Astrocyte (in vitro differentiated cells and primary cell): ENCODE data around the gene PRPSAP1. TPM values are rescaled to one million over a fixed set of nuclear protein-coding genes. Genes with fewer than 3 reads are reported as not detected.

Experiments
- DNase-seq: peaks from one replicate; pipeline ENCODE4 v3.0.0-alpha.2; 2010; ENCODE audit warnings: low read depth
- FAIRE-seq: peaks from 2 replicates; lab custom pipeline; 2011; peaks lifted over from hg19 to GRCh38; lab: Jason Lieb, UNC
- H2AFZ ChIP-seq: 2 replicates; pipeline ENCODE4 v1.6.0; 2012; ENCODE audit warnings: low read depth, low read length, inconsistent platforms
- H3K27ac ChIP-seq: 2 replicates; pipeline ENCODE4 v1.5.1; 2011; ENCODE audit warnings: low read depth, low read length, inconsistent platforms
- H3K27me3 ChIP-seq: 2 replicates; pipeline ENCODE4 v1.6.0; 2011; ENCODE audit warnings: low read length, inconsistent platforms; ENCODE audit not compliant: insufficient read depth
- H3K36me3 ChIP-seq: 2 replicates; pipeline ENCODE4 v1.5.1; 2011; ENCODE audit warnings: low read length, inconsistent platforms; ENCODE audit not compliant: insufficient read depth
- H3K4me1 ChIP-seq: 2 replicates; pipeline ENCODE4 v1.5.1; 2011; ENCODE audit warnings: low read length, inconsistent platforms; ENCODE audit not compliant: insufficient read depth
- H3K4me2 ChIP-seq: 2 replicates; pipeline ENCODE4 v1.6.0; 2012; ENCODE audit warnings: low read length, inconsistent platforms
- H3K4me3 ChIP-seq: 2 replicates; pipeline ENCODE4 v1.5.1; 2011; ENCODE audit warnings: low read depth, mild to moderate bottlenecking, low read length, inconsistent platforms; ENCODE audit not compliant: insufficient read depth
- H3K79me2 ChIP-seq: 2 replicates; pipeline ENCODE4 v1.6.0; 2012; ENCODE audit warnings: mild to moderate bottlenecking, low read length, inconsistent platforms; ENCODE audit not compliant: insufficient read depth
- H3K9ac ChIP-seq: 2 replicates; pipeline ENCODE4 v1.6.0; 2012; ENCODE audit warnings: mild to moderate bottlenecking, low read length, inconsistent platforms
- H3K9me3 ChIP-seq: 2 replicates; pipeline ENCODE4 v1.5.1; 2012; ENCODE audit warnings: low read depth, mild to moderate bottlenecking, low read length, inconsistent platforms; ENCODE audit not compliant: insufficient read depth
- H4K20me1 ChIP-seq: 2 replicates; pipeline ENCODE4 v1.6.0; 2012; ENCODE audit warnings: low read length, inconsistent platforms; ENCODE audit not compliant: insufficient read depth
- H3K27ac Mint-ChIP-seq: one replicate; pipeline ENCODE4 v1.8.0; 2021; ENCODE audit warnings: mild to moderate bottlenecking, mixed read lengths; ENCODE audit not compliant: unreplicated experiment
- H3K27me3 Mint-ChIP-seq: one replicate; pipeline ENCODE4 v1.8.0; 2021; ENCODE audit warnings: low read depth, mixed read lengths; ENCODE audit not compliant: unreplicated experiment
- H3K36me3 Mint-ChIP-seq: one replicate; pipeline ENCODE4 v1.8.0; 2021; ENCODE audit warnings: low read depth, mixed read lengths; ENCODE audit not compliant: unreplicated experiment
- H3K4me1 Mint-ChIP-seq: one replicate; pipeline ENCODE4 v1.8.0; 2021; ENCODE audit warnings: low read depth, mixed read lengths; ENCODE audit not compliant: unreplicated experiment
- H3K4me3 Mint-ChIP-seq: one replicate; pipeline ENCODE4 v1.8.0; 2021; ENCODE audit warnings: mild to moderate bottlenecking, moderate library complexity, mixed read lengths; ENCODE audit not compliant: unreplicated experiment
- H3K9me3 Mint-ChIP-seq: one replicate; pipeline ENCODE4 v1.8.0; 2021; ENCODE audit warnings: mild to moderate bottlenecking, mixed read lengths; ENCODE audit not compliant: unreplicated experiment
- CTCF ChIP-seq: IDR thresholded peaks from 2 replicates; pipeline ENCODE4 v1.5.1; 2011; ENCODE audit warnings: low read depth, mild to moderate bottlenecking, inconsistent platforms, low read length, moderate library complexity; ENCODE audit not compliant: insufficient read depth
- EZH2 ChIP-seq: IDR thresholded peaks from 2 replicates; pipeline ENCODE4 v1.6.1; 2012; ENCODE audit warnings: mild to moderate bottlenecking, low read length, inconsistent platforms; ENCODE audit not compliant: insufficient read depth
- total RNA-seq: library from RNA; stranded (reverse); gene quantifications from 2 replicates; pipeline ENCODE4 v1.2.1, GENCODE V29; 2021

PRPSAP1 gene
- total RNA-seq, 1 donor from 2014 or later: 36.2 TPM

- H3K27ac ChIP-seq: no peak overlapping the region
- peaks cover 30% of the 10 kb centered on the region for H3K36me3 ChIP-seq
- DNase-seq (no peak), FAIRE-seq (no peak)
- Mint-ChIP-seq H3K27me3 (no peaks in the 10 kb centered on the region), H3K9me3 (no peaks in the 10 kb centered on the region), H3K27ac (no peak overlapping the region), H3K4me3 (no peak overlapping the region), H3K4me1 (no peaks in the 10 kb centered on the region), H3K36me3 (peaks cover 10% of the 10 kb centered on the region)
- no peak overlapping the region for H3K4me3 ChIP-seq
- no peaks in the 10 kb centered on the region for H3K9me3 ChIP-seq
- H3K27me3 ChIP-seq: no peaks in the 10 kb centered on the region
- TF ChIP-seq CTCF (no peak), EZH2 (no peak)
- no peak overlapping the region for H3K9ac ChIP-seq
- peaks cover 27% of the 10 kb centered on the region for H4K20me1 ChIP-seq
- H2AFZ ChIP-seq: no peak overlapping the region
- no peak overlapping the region for H3K4me2 ChIP-seq
- no peaks in the 10 kb centered on the region for H3K4me1 ChIP-seq
- H3K79me2 ChIP-seq: peaks cover 35% of the 10 kb centered on the region
Measured at GRCh38 chr17:76331083-76331482, 22.6 kb downstream of the PRPSAP1 start.

GRCh38 chr17:76329664-76330063 is 24.1 kb downstream of the PRPSAP1 start:
- Histone ChIP-seq H3K27me3 (no peaks in the 10 kb centered on the region), H3K4me2 (no peak overlapping the region), H2AFZ (no peak overlapping the region), H3K4me3 (no peak overlapping the region), H4K20me1 (peaks cover 13% of the 10 kb centered on the region), H3K27ac (no peak overlapping the region), H3K9me3 (no peaks in the 10 kb centered on the region), H3K79me2 (peaks cover 21% of the 10 kb centered on the region), H3K9ac (no peak overlapping the region), H3K4me1 (no peaks in the 10 kb centered on the region), H3K36me3 (peaks cover 30% of the 10 kb centered on the region)
- Mint-ChIP-seq H3K9me3 (no peaks in the 10 kb centered on the region), H3K36me3 (peaks cover 8% of the 10 kb centered on the region), H3K4me1 (no peaks in the 10 kb centered on the region), H3K4me3 (no peak overlapping the region), H3K27me3 (no peaks in the 10 kb centered on the region), H3K27ac (no peak overlapping the region)
- no peak for TF ChIP-seq CTCF
- TF ChIP-seq EZH2: no peak
- DNase-seq (no peak), FAIRE-seq (no peak)

- no peak overlapping the region for H3K9ac ChIP-seq
- Mint-ChIP-seq H3K27ac (no peak overlapping the region), H3K4me3 (no peak overlapping the region), H3K36me3 (peaks cover 8% of the 10 kb centered on the region), H3K27me3 (no peaks in the 10 kb centered on the region), H3K9me3 (no peaks in the 10 kb centered on the region), H3K4me1 (no peaks in the 10 kb centered on the region)
- H3K79me2 ChIP-seq: peaks cover 9% of the 10 kb centered on the region
- no peak for FAIRE-seq
- H3K27me3 ChIP-seq: no peaks in the 10 kb centered on the region
- peaks cover 11% of the 10 kb centered on the region for H4K20me1 ChIP-seq
- peaks cover 30% of the 10 kb centered on the region for H3K36me3 ChIP-seq
- H3K9me3 ChIP-seq: no peaks in the 10 kb centered on the region
- no peak overlapping the region for H3K4me2 ChIP-seq
- H3K27ac ChIP-seq: no peak overlapping the region
- no peaks in the 10 kb centered on the region for H3K4me1 ChIP-seq
- H3K4me3 ChIP-seq: no peak overlapping the region
- no peak overlapping the region for H2AFZ ChIP-seq
- no peak for TF ChIP-seq EZH2
- TF ChIP-seq CTCF: no peak
- no peak for DNase-seq
Measured at GRCh38 chr17:76327696-76328095, 26.0 kb downstream of the PRPSAP1 start.
